Stromal cell of bone marrow (primary cell): ENCODE measurements around the gene SPC24.
"Not testable (repeated sequence)": the region's sequence is repeated elsewhere in the genome, so short reads cannot be mapped to it uniquely, and the experiment has no call there.

Experiments used
- DNase-seq: peaks from one replicate; pipeline ENCODE4 v3.0.0-alpha.2; 2012; ENCODE audit warnings: low read depth

Gene SPC24

GRCh38 chr19:11125994-11126685 lies 29.4 kb downstream of the SPC24 start:
- peak; percentile 49 for DNase-seq

GRCh38 chr19:11124157-11124556 lies 31.4 kb downstream of the SPC24 start:
- DNase-seq: not testable (repeated sequence)

- no peak for DNase-seq
These were observed 32.5 kb downstream of the SPC24 start for GRCh38 chr19:11123114-11123513.

- not testable (repeated sequence) for DNase-seq
These were observed 33.6 kb downstream of the SPC24 start for GRCh38 chr19:11121963-11122362.

- no peak for DNase-seq
These were observed 39.1 kb downstream of the SPC24 start for GRCh38 chr19:11116507-11116906.

GRCh38 chr19:11115895-11116446 lies 39.6 kb downstream of the SPC24 start:
- DNase-seq: no peak

GRCh38 chr19:11115042-11115441 lies 40.5 kb downstream of the SPC24 start:
- DNase-seq: no peak

- DNase-seq: no peak
These were observed 42.4 kb downstream of the SPC24 start for GRCh38 chr19:11113140-11113708.

GRCh38 chr19:11111771-11112144 lies 43.8 kb downstream of the SPC24 start:
- no peak for DNase-seq

- no peak for DNase-seq
These were observed 44.3 kb downstream of the SPC24 start for GRCh38 chr19:11111117-11111770.

GRCh38 chr19:11108746-11109145 lies 46.8 kb downstream of the SPC24 start:
- DNase-seq: no peak

GRCh38 chr19:11106477-11106876 lies 49.1 kb downstream of the SPC24 start:
- DNase-seq: no peak

- no peak for DNase-seq
These were observed 50.5 kb downstream of the SPC24 start for GRCh38 chr19:11105014-11105636.

- not testable (repeated sequence) for DNase-seq
These were observed 51.9 kb downstream of the SPC24 start for GRCh38 chr19:11103667-11104066.

GRCh38 chr19:11102944-11103343 lies 52.6 kb downstream of the SPC24 start:
- no peak for DNase-seq

- DNase-seq: no peak
These were observed 54.5 kb downstream of the SPC24 start for GRCh38 chr19:11101057-11101456.

GRCh38 chr19:11100049-11100448 lies 55.5 kb downstream of the SPC24 start:
- DNase-seq: no peak

- DNase-seq: no peak
These were observed 56.7 kb downstream of the SPC24 start for GRCh38 chr19:11098861-11099260.

- DNase-seq: no peak
These were observed 57.3 kb downstream of the SPC24 start for GRCh38 chr19:11098327-11098726.

- DNase-seq: not testable (repeated sequence)
These were observed 58.2 kb downstream of the SPC24 start for GRCh38 chr19:11097367-11097766.

GRCh38 chr19:11096210-11096841 lies 59.3 kb downstream of the SPC24 start:
- peak; percentile 79 for DNase-seq
